ENCODE data around the gene MCCC2. TPM values are rescaled to one million over a fixed set of nuclear protein-coding genes. Genes with fewer than 3 reads are reported as not detected.

Gene MCCC2
- total RNA-seq, 4 donors from 2014 or later, result 56.2 to 112 (median 89.2) TPM

DNA sequence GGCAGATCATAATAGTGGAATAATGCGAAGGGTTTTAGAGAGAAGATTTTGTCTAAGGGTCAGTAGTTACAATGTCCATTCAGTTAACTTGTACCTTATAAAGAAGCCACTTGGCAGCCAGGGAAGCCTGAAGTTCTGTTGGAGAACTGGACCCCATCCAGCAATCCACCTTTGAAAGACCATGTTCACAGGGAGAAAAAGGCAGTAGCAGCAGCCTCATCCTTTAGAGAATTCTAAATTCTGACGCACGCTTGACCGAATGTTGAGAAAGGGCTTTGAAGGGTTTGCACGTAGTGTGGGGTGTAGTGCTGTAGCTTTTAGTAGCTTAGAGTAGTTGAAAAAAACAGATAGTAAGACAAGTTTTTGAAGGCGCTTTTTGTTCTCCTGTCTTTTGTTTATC is 42.8 kb downstream of the MCCC2 start:
- DNase-seq, result peak; percentile 83 to 85
- WGBS, 2 donors, result 33 to 36% methylated on average over 6 of the region's 6 CpGs
- Histone ChIP-seq H3K4me3 (replicated peaks in 1 of 3) (no peak overlapping the region), H3K27me3 (no peaks in the 10 kb centered on the region), H3K36me3 (no peaks in the 10 kb centered on the region), H3K27ac (peak overlapping the region; percentile 10 to 54 (median 33)), H3K9me3 (no peaks in the 10 kb centered on the region), H3K4me1 (peaks cover 9 to 13% of the 10 kb centered on the region in 2 donors)
- TF ChIP-seq POLR2A (IDR thresholded peaks at IDR 0.05), result no peak
- TF ChIP-seq, protein P1, sequence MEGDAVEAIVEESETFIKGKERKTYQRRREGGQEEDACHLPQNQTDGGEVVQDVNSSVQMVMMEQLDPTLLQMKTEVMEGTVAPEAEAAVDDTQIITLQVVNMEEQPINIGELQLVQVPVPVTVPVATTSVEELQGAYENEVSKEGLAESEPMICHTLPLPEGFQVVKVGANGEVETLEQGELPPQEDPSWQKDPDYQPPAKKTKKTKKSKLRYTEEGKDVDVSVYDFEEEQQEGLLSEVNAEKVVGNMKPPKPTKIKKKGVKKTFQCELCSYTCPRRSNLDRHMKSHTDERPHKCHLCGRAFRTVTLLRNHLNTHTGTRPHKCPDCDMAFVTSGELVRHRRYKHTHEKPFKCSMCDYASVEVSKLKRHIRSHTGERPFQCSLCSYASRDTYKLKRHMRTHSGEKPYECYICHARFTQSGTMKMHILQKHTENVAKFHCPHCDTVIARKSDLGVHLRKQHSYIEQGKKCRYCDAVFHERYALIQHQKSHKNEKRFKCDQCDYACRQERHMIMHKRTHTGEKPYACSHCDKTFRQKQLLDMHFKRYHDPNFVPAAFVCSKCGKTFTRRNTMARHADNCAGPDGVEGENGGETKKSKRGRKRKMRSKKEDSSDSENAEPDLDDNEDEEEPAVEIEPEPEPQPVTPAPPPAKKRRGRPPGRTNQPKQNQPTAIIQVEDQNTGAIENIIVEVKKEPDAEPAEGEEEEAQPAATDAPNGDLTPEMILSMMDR (IDR thresholded peaks at IDR 0.05), result no peak
- intact Hi-C loops (cut with DNase I), result no loop called here

DNA sequence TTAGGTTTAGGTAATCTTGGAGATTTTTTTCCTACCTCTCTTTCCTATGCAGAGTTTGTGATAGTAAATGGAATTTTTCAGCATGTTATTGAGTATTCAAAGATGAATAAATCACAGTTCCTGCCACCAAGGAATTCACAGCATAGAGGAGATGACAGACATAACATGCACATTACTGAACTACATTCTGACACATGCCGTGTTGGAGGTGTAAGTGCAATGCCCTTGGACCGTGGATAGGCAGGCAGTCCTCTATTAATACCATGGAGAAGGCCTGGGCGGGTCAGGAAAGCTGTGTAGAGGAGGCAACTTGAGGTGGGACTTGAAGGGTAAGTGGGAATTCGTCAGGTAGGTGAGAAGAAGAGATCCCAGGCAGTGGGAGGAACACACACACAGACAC is 43.9 kb downstream of the MCCC2 start:
- TF ChIP-seq, protein P1 (IDR thresholded peaks at IDR 0.05), result no peak
- no peak for TF ChIP-seq POLR2A (IDR thresholded peaks at IDR 0.05)
- WGBS, 2 donors, result 89 to 90% methylated on average over 4 of the region's 4 CpGs
- no peak for DNase-seq
- Histone ChIP-seq H3K4me1 (peaks cover 9% of the 10 kb centered on the region in 2 donors), H3K27me3 (no peaks in the 10 kb centered on the region), H3K9me3 (no peaks in the 10 kb centered on the region), H3K36me3 (no peaks in the 10 kb centered on the region), H3K4me3 (replicated peaks in 1 of 3) (no peak overlapping the region), H3K27ac (peak overlapping the region; percentile 2 to 54 (median 10))
- intact Hi-C loops (cut with DNase I), result no loop called here

DNA sequence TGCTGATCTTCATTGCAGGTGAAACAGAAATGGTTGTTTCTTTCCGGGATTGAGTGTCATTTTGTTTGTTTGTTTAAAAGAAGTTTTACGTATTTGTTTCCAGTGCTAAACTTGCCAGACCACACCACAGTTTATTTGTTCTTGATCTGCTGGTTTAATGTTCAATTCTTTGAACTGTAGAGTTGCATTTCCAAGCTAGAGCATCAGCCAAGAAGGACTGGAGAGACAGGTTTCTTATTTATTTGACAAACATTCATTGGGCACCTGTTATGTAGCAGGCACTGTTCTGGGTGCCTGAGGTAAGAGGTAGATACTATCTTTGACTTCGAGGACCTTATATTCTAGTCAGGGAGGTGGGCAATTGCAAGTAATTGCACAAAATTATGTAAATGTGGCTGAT is 45.0 kb downstream of the MCCC2 start:
- no peaks in the 10 kb centered on the region for H3K27me3 ChIP-seq
- H3K4me3 ChIP-seq (replicated peaks in 1 of 3), result no peak overlapping the region
- H3K9me3 ChIP-seq, result no peaks in the 10 kb centered on the region
- no peaks in the 10 kb centered on the region for H3K36me3 ChIP-seq
- intact Hi-C loops (cut with DNase I), result no loop called here
- peaks cover 9% of the 10 kb centered on the region in 2 donors for H3K4me1 ChIP-seq
- 72 to 86% methylated on average over 3 of the region's 3 CpGs for WGBS, 2 donors
- no peak for DNase-seq
- TF ChIP-seq, protein P1 (IDR thresholded peaks at IDR 0.05), result no peak
- TF ChIP-seq POLR2A (IDR thresholded peaks at IDR 0.05), result no peak
- H3K27ac ChIP-seq, result no peak overlapping the region

DNA sequence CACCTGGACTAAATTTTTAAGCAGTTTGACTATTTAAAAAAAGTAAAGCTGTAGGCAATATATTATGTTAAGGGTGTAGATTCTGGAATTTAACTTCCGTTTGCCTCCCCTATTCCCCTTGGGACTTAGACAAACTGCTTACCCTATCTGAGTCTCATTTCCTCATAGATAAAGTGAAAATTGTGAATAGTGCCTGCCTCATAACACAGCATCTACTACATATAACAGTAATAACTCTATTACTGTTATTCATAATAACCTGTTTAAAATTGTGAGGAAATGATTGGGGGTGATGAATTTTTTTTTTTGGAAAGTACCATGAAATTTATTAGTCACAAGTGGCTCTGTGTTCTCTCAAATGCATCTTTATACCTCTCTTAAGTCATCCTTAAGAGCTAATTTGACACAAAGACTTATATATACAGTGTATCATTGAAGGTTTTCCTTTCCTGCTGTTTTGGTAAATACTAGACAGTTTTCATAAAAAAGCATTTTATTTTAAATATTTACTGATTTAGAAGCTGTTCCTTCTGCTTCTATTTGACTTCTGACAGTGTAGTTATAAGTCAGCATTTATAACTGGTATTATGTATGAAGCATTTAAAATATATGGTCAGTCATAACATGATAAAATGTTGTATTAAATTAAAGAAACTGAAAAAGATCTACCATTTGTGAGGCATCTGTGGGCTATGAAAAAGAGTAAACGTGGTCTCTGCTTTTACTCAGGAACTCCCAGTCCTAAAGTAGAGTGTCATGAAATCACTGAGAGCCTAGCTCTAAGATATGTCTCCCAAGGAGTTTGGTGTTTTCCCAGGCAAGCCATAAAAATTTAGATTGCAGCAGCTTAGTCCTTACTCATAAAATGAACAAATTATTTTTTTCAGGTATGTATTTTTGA is 46.4 kb downstream of the MCCC2 start:
- H3K36me3 ChIP-seq, result peaks cover 3 to 9% of the 10 kb centered on the region in 2 donors
- intact Hi-C loops (cut with DNase I), result no loop called here

DNA sequence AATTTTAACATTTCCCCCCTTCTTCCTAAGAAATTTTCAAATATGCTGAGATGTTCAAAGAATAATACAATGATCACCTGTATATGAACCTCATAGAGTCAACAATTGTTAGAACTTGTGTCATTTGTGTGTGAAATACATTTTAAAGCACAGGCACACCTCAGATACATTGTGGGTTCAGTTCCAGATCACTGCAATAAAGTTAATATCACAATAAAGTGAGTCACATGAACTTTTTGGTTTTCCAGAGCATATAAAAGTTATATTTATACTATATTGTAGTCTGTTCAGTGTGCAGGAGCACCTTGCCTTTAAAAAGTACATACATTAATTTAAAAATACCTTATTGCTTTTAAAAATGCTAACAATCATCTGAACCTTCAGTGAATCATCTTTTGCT is 50.0 kb downstream of the MCCC2 start:
- no peaks in the 10 kb centered on the region for H3K4me1 ChIP-seq
- intact Hi-C loops (cut with DNase I), result no loop called here
- TF ChIP-seq POLR2A (IDR thresholded peaks at IDR 0.05), result no peak
- TF ChIP-seq, protein P1 (IDR thresholded peaks at IDR 0.05), result no peak
- no peak for DNase-seq
- H3K36me3 ChIP-seq, result peaks cover 3 to 15% of the 10 kb centered on the region in 2 donors
- no peak overlapping the region for H3K4me3 ChIP-seq (replicated peaks in 1 of 3)
- no peak overlapping the region for H3K27ac ChIP-seq
- no peaks in the 10 kb centered on the region for H3K27me3 ChIP-seq
- H3K9me3 ChIP-seq, result no peaks in the 10 kb centered on the region

More for the DNA sequence above, 46.4 kb downstream of the MCCC2 start:
- peaks cover 9% of the 10 kb centered on the region in 2 donors for H3K4me1 ChIP-seq
- WGBS, 2 donors, result 69 to 86% methylated on average over 2 of the region's 2 CpGs
- no peaks in the 10 kb centered on the region for H3K9me3 ChIP-seq
- no peaks in the 10 kb centered on the region for H3K27me3 ChIP-seq
- DNase-seq, result no peak
- no peak overlapping the region for H3K4me3 ChIP-seq (replicated peaks in 1 of 3)
- TF ChIP-seq, protein P1 (IDR thresholded peaks at IDR 0.05), result no peak
- no peak for TF ChIP-seq POLR2A (IDR thresholded peaks at IDR 0.05)
- no peak overlapping the region for H3K27ac ChIP-seq

Measured in thyroid gland (tissue), 4 donors.